ENCODE measurements around the gene C12orf60.

C12orf60 gene

GRCh38 chr12:14777271-14777670 is 26.2 kb upstream of the C12orf60 start:
- no peak for DNase-seq

GRCh38 chr12:14779834-14780233 is 23.6 kb upstream of the C12orf60 start:
- no peak for DNase-seq

GRCh38 chr12:14780859-14781258 is 22.6 kb upstream of the C12orf60 start:
- DNase-seq = no peak

- no peak for DNase-seq
Observed at GRCh38 chr12:14781563-14781962, 21.9 kb upstream of the C12orf60 start.

- DNase-seq = no peak
Observed at GRCh38 chr12:14782756-14783155, 20.7 kb upstream of the C12orf60 start.

- no peak for DNase-seq
Observed at GRCh38 chr12:14784471-14784870, 19.0 kb upstream of the C12orf60 start.

- DNase-seq = no peak
Observed at GRCh38 chr12:14785568-14785967, 17.9 kb upstream of the C12orf60 start.

GRCh38 chr12:14795028-14795448 is 8.4 kb upstream of the C12orf60 start:
- no peak for DNase-seq

GRCh38 chr12:14802247-14802646 is 1.2 kb upstream of the C12orf60 start:
- DNase-seq = no peak

- DNase-seq = no peak
Observed at GRCh38 chr12:14802721-14803010, 804 bp upstream of the C12orf60 start.

- no peak for DNase-seq
Observed at GRCh38 chr12:14803830-14804160, 325 bp downstream of the C12orf60 start.

- DNase-seq = no peak
Observed at GRCh38 chr12:14810167-14810952, 6.9 kb downstream of the C12orf60 start.

- DNase-seq = peak; percentile 14
Observed at GRCh38 chr12:14810953-14811483, 7.5 kb downstream of the C12orf60 start.

GRCh38 chr12:14811486-14811885 is 8.0 kb downstream of the C12orf60 start:
- DNase-seq = no peak

- no peak for DNase-seq
Observed at GRCh38 chr12:14814014-14814413, 10.5 kb downstream of the C12orf60 start, which contains the start of gene SMCO3. SMCO3 (minus strand) TSS chr12:14814182; CDS start chr12:14806680, 7,502 bp downstream.

GRCh38 chr12:14824012-14824634 is 20.7 kb downstream of the C12orf60 start:
- no peak for DNase-seq

- DNase-seq = no peak
Observed at GRCh38 chr12:14825256-14825655, 21.8 kb downstream of the C12orf60 start.

GRCh38 chr12:14826491-14826890 is 23.0 kb downstream of the C12orf60 start:
- DNase-seq = no peak

GRCh38 chr12:14827043-14827442 is 23.6 kb downstream of the C12orf60 start:
- no peak for DNase-seq

- peak; percentile 7 for DNase-seq
Observed at GRCh38 chr12:14828892-14829291, 25.4 kb downstream of the C12orf60 start.

- DNase-seq = no peak
Observed at GRCh38 chr12:14833336-14833735, 29.9 kb downstream of the C12orf60 start.

GRCh38 chr12:14833952-14834351 is 30.5 kb downstream of the C12orf60 start:
- no peak for DNase-seq

- DNase-seq = no peak
Observed at GRCh38 chr12:14834509-14834908, 31.0 kb downstream of the C12orf60 start.
